ENCODE data around the gene FAM167B.
"Not testable (repeated sequence)": the region's sequence is repeated elsewhere in the genome, so short reads cannot be mapped to it uniquely, and the experiment has no call there.

The FAM167B gene

GRCh38 chr1:32265846-32266245 lies 18.8 kb downstream of the FAM167B start:
- DNase-seq: no peak

- DNase-seq: no peak
Measured at GRCh38 chr1:32266921-32267591, 20.0 kb downstream of the FAM167B start.

GRCh38 chr1:32269744-32270143 lies 22.7 kb downstream of the FAM167B start:
- no peak for DNase-seq

- DNase-seq: no peak
Measured at GRCh38 chr1:32272557-32273390, 25.8 kb downstream of the FAM167B start.

- DNase-seq: peak; percentile 81 to 84
Measured at GRCh38 chr1:32273391-32274208, 26.6 kb downstream of the FAM167B start.

GRCh38 chr1:32274646-32275340 lies 27.8 kb downstream of the FAM167B start:
- DNase-seq: peak in 1 of 2 experiments; percentile 35

- no peak for DNase-seq
Measured at GRCh38 chr1:32275424-32275823, 28.4 kb downstream of the FAM167B start.

GRCh38 chr1:32276032-32276782 lies 29.2 kb downstream of the FAM167B start:
- DNase-seq: no peak

- DNase-seq: not testable (repeated sequence)
Measured at GRCh38 chr1:32284777-32285176, 37.8 kb downstream of the FAM167B start.

- DNase-seq: no peak
Measured at GRCh38 chr1:32285658-32286057, 38.6 kb downstream of the FAM167B start.

GRCh38 chr1:32286763-32287162 lies 39.7 kb downstream of the FAM167B start:
- DNase-seq: no peak

GRCh38 chr1:32289256-32289655 lies 42.2 kb downstream of the FAM167B start:
- no peak for DNase-seq

- DNase-seq: no peak
Measured at GRCh38 chr1:32291145-32291707, 44.2 kb downstream of the FAM167B start.

GRCh38 chr1:32291708-32292538 lies 44.9 kb downstream of the FAM167B start, which contains the start of gene HDAC1:
Gene HDAC1, plus strand, starts transcription at chr1:32292083. Its CDS starts 87 bp downstream, at chr1:32292170.
- peak; percentile 97 to 99 for DNase-seq

- DNase-seq: not testable (repeated sequence)
Measured at GRCh38 chr1:32298211-32298610, 51.2 kb downstream of the FAM167B start.

Data from activated T-cell treated with anti-CD3 and anti-CD28 coated beads, Interleukin-2, amount 50 U/mL, for 48 hours (primary cell).